Upper lobe of right lung (tissue), 1 donor: ENCODE results near the gene SLC19A2. TPM values are rescaled to one million over a fixed set of nuclear protein-coding genes. Genes with fewer than 3 reads are reported as not detected.
A peak's percentile ranks its signal among the peaks of the same experiment; 100 is the strongest.

Experiments
- ATAC-seq: fragments of 200-7000 bp; cut with Tn5 transposase; one replicate; pipeline ENCODE4 v1.9.1; 2020; ENCODE audit warnings: mild to moderate bottlenecking, moderate library complexity
- DNase-seq: peaks from one replicate; pipeline ENCODE4 v3.0.0-alpha.2; 2020
- H3K27ac ChIP-seq: fragments of 200-600 bp; one replicate; pipeline ENCODE4 v1.8.0; 2022
- H3K27me3 ChIP-seq: fragments of 200-600 bp; one replicate; pipeline ENCODE4 v1.8.0; 2022; ENCODE audit warnings: mild to moderate bottlenecking
- H3K36me3 ChIP-seq: fragments of 200-600 bp; one replicate; pipeline ENCODE4 v1.8.0; 2022
- H3K4me1 ChIP-seq: fragments of 200-600 bp; one replicate; pipeline ENCODE4 v1.8.0; 2022
- H3K4me3 ChIP-seq: fragments of 200-600 bp; one replicate; pipeline ENCODE4 v1.8.0; 2022; ENCODE audit warnings: mild to moderate bottlenecking
- H3K9me3 ChIP-seq: fragments of 200-600 bp; one replicate; pipeline ENCODE4 v1.8.0; 2022
- intact Hi-C: fragments of 100-400 bp; cut with DNase I; formaldehyde crosslinking; loops from one replicate; pipeline ENCODE4 v1.11.0; 2022
- total RNA-seq: library from RNA; stranded (reverse); fragmentation: NEBNext Ultra II Directional; extraction: Animal tissue kit (Norgen Biotek cat#: 25700); gene quantifications from one replicate; pipeline ENCODE4 v1.2.1, GENCODE V29; 2021
- TF ChIP-seq, protein P1 (sequence below): fragments of 200-600 bp; IDR thresholded peaks from one replicate; pipeline ENCODE4 v1.8.0; 2022; ENCODE audit warnings: antibody characterized with exemption
- donor health status: DM: no; HTN: yes; CAD: no; lungs with severe emphysema.

Gene SLC19A2
- total RNA-seq, 1 donor from 2014 or later, result 12.8 TPM

DNA sequence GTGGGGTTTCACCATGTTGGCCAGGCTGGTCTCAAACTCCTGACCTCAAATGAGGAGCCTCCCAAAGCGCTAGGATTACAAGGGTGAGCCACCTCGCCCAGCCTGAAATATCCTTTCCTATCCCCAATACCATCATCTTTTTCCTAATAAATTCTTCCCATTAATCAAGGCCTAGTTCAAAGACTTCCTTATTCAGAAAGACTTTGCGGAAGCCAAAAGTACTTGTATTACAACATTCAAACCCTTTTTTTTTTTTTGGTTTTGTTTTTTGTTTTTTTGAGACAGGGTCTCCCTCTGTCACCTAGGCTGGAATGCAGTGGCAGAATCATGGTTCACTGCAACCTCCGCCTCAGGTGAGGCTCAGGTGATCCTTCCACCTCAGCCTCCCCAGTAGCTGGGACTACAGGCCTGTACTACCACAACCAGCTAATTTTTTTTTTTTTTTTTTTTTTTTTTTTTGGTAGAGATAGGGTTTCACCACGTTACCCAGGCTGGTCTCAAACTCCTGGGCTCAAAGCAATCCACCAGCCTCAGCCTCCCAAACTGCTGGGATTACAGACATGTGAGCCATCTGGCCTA is 7.6 kb downstream of the SLC19A2 start:
- H3K4me3 ChIP-seq, result no peak overlapping the region
- intact Hi-C loops, result no loop called here
- DNase-seq (no peak), ATAC-seq (no peak)
- TF ChIP-seq, protein P1, sequence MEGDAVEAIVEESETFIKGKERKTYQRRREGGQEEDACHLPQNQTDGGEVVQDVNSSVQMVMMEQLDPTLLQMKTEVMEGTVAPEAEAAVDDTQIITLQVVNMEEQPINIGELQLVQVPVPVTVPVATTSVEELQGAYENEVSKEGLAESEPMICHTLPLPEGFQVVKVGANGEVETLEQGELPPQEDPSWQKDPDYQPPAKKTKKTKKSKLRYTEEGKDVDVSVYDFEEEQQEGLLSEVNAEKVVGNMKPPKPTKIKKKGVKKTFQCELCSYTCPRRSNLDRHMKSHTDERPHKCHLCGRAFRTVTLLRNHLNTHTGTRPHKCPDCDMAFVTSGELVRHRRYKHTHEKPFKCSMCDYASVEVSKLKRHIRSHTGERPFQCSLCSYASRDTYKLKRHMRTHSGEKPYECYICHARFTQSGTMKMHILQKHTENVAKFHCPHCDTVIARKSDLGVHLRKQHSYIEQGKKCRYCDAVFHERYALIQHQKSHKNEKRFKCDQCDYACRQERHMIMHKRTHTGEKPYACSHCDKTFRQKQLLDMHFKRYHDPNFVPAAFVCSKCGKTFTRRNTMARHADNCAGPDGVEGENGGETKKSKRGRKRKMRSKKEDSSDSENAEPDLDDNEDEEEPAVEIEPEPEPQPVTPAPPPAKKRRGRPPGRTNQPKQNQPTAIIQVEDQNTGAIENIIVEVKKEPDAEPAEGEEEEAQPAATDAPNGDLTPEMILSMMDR, result no peak
- H3K27ac ChIP-seq, result no peak overlapping the region
- H3K4me1 ChIP-seq, result peaks cover 10% of the 10 kb centered on the region
- H3K9me3 ChIP-seq, result no peaks in the 10 kb centered on the region
- no peaks in the 10 kb centered on the region for H3K27me3 ChIP-seq
- peaks cover 7% of the 10 kb centered on the region for H3K36me3 ChIP-seq

DNA sequence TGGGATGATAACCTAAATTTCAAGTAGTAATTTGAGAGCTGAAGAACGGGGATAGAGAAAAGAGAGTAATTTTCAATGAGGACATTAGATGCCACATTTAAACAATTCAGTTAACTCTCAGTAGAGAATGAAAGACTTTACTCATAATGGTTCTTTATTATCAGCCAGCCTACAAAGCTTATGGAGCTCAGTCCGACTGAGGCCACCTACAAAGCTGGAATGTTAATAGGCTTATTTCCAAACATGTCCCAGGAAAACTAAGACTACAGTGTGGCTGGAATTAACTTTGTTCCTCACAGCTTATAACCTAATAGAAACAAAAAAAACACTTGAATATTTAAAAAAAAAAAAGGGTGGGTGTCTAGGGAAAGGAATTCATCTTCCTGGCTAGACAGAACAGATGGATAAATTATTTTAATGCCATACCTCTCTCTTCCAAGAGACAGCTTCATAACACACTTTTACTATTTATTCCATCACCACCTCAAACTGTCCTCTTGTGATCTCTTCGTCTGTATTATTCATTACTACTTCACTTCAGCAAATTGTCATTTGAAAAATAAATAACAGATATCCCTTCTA is 9.8 kb downstream of the SLC19A2 start:
- DNase-seq (no peak), ATAC-seq (no peak)
- Histone ChIP-seq H3K4me3 (no peak overlapping the region), H3K27ac (no peak overlapping the region), H3K4me1 (peaks cover 5% of the 10 kb centered on the region), H3K9me3 (no peaks in the 10 kb centered on the region), H3K27me3 (no peaks in the 10 kb centered on the region), H3K36me3 (peaks cover 7% of the 10 kb centered on the region)
- intact Hi-C loops, result no loop called here
- TF ChIP-seq, protein P1, result no peak

DNA sequence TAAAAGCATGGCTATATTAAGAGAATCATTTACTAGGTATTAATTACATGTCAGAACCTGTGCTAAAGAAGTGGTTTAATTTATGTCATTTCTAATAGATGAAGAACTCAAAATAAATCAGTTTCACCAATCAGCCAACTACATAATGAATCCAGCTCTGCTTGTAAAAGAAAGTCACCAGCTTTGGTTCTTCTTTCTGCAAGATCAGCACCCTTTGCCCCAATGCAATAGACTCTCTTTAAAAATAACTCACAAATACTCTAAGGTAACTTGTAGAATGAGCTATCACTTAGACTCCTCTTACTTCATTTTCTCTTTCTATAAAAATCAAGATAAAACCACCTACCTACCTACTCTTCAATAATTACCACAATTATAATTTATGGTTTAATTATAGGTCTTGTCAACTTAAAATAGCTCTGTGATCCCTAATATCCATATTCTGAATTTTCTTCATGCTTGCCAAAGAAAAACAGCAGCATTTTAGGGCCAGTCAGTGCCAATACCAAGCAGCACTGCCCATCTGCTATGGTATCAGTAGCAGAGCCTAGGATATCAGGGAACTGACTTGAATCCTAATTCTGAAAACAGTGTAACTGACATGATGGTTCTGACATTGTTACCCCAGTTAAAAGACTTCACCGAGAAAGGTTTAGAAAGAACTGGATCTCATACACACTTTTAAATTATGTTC is 11.3 kb downstream of the SLC19A2 start:
- Histone ChIP-seq H3K36me3 (peaks cover 7% of the 10 kb centered on the region), H3K4me3 (no peak overlapping the region), H3K27ac (no peak overlapping the region), H3K9me3 (no peaks in the 10 kb centered on the region), H3K4me1 (peaks cover 5% of the 10 kb centered on the region), H3K27me3 (no peaks in the 10 kb centered on the region)
- intact Hi-C loops, result no loop called here
- TF ChIP-seq, protein P1, result no peak
- no peak for ATAC-seq
- DNase-seq, result no peak

DNA sequence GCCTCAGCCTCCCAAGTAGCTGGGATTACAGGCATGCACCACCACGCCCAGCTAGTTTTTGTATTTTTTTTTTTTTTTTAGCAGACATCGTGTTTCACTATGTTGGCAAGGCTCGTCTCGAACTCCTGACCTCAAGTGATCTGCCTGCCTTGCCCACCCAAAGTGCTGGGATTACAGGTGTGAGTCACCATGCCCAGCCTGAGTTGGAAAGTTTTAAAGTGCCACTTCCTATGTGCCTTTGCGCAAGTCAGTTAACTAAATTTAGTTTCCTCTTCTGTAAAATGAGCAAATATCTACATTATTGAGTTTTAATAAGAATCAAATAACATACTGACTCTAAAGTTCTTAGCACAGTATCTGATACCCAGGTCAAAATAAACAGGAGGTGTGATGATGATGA is 12.4 kb downstream of the SLC19A2 start:
- Histone ChIP-seq H3K36me3 (peaks cover 7% of the 10 kb centered on the region), H3K27me3 (no peaks in the 10 kb centered on the region), H3K4me1 (no peaks in the 10 kb centered on the region), H3K27ac (no peak overlapping the region), H3K4me3 (no peak overlapping the region), H3K9me3 (no peaks in the 10 kb centered on the region)
- ATAC-seq, result peak; percentile 19
- intact Hi-C loops, result no loop called here
- DNase-seq, result no peak
- TF ChIP-seq, protein P1, result no peak

DNA sequence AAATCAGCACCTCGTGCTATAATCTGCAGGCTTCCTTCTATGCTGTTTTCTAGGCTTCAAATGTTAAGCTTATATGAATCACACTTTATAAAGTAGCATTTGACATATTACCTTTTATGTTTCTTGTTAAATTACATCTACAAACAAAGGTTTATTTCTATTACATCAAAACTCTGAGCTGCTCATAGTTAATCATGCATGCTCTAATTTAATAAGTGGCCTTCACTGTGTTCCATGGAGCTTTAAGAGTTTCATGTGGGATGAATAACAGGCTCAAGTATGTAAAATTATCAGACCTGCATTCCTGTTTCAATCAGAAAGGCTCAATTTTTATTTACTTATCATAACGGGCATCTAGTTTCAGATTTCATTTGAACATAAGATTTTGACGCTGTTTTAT is 13.0 kb downstream of the SLC19A2 start:
- intact Hi-C loops, result no loop called here
- ATAC-seq (no peak), DNase-seq (no peak)
- Histone ChIP-seq H3K27ac (no peak overlapping the region), H3K27me3 (no peaks in the 10 kb centered on the region), H3K4me1 (no peaks in the 10 kb centered on the region), H3K4me3 (no peak overlapping the region), H3K9me3 (no peaks in the 10 kb centered on the region), H3K36me3 (peaks cover 7% of the 10 kb centered on the region)
- TF ChIP-seq, protein P1, result no peak
